Muscle of arm (tissue), 14 donors: ENCODE measurements around the gene IPO13. TPM values are rescaled to one million over a fixed set of nuclear protein-coding genes. Genes with fewer than 3 reads are reported as not detected.

Source experiments
- DNase-seq: peaks from one replicate; pipeline ENCODE4 v3.0.0-alpha.2; 2013
- long read RNA-seq, 11 donors: transcript quantifications; one replicate each; lab custom pipeline, GENCODE V29; 2026
- polyA plus RNA-seq, 12 donors: library from polyadenylated mRNA; unstranded; fragments of 120-200 nt; gene quantifications; one replicate each; pipeline ENCODE4 v1.2.1, GENCODE V29; 2013; ENCODE audit not compliant: insufficient read length in 12 of 12

Gene IPO13
- polyA plus RNA-seq: 10 to 100 TPM in 11 of 12 donors, not detected in 1; 18.8 to 54.5 (median 25.7) TPM
- long read RNA-seq, donor 1, partial matches to known transcripts: 5 of 9 reads
- long read RNA-seq, donor 1, other reads (novel, unspliced or antisense): 0 of 9 reads
- long read RNA-seq, donor 2, partial matches to known transcripts: 6 of 10 reads
- long read RNA-seq, donor 2, other reads (novel, unspliced or antisense): 0 of 10 reads
- long read RNA-seq, donor 3, partial matches to known transcripts: 0 of 2 reads
- long read RNA-seq, donor 3, other reads (novel, unspliced or antisense): 0 of 2 reads
- long read RNA-seq, donor 4, partial matches to known transcripts: 0 of 2 reads
- long read RNA-seq, donor 4, other reads (novel, unspliced or antisense): 0 of 2 reads
- long read RNA-seq, donor 5, partial matches to known transcripts: 5 of 7 reads
- long read RNA-seq, donor 5, other reads (novel, unspliced or antisense): 0 of 7 reads
- long read RNA-seq, donor 6, partial matches to known transcripts: 0 of 4 reads
- long read RNA-seq, donor 6, other reads (novel, unspliced or antisense): 0 of 4 reads
- long read RNA-seq, donor 7, partial matches to known transcripts: 0 of 2 reads
- long read RNA-seq, donor 7, other reads (novel, unspliced or antisense): 0 of 2 reads
- long read RNA-seq, donor 8, partial matches to known transcripts: 0 of 7 reads
- long read RNA-seq, donor 8, other reads (novel, unspliced or antisense): 0 of 7 reads
- long read RNA-seq, donor 9: 0 reads
- long read RNA-seq, donor 10, partial matches to known transcripts: 8 of 12 reads
- long read RNA-seq, donor 10, other reads (novel, unspliced or antisense): 0 of 12 reads
- long read RNA-seq, donor 11, partial matches to known transcripts: 0 of 1 reads
- long read RNA-seq, donor 11, other reads (novel, unspliced or antisense): 0 of 1 reads

GRCh38 chr1:43946236-43947060 lies at the start of gene IPO13:
TSS of gene IPO13 (plus strand) at chr1:43946950. CDS start at chr1:43947601, 651 bp downstream.
- peak; percentile 96 for DNase-seq

- no peak for DNase-seq
Observed at GRCh38 chr1:43898981-43899380, 47.8 kb upstream of the IPO13 start.

GRCh38 chr1:43900386-43900785 lies 46.4 kb upstream of the IPO13 start:
- no peak for DNase-seq

GRCh38 chr1:43901196-43901961 lies 45.4 kb upstream of the IPO13 start:
- DNase-seq: no peak

- DNase-seq: no peak
Observed at GRCh38 chr1:43902058-43902831, 44.5 kb upstream of the IPO13 start.

GRCh38 chr1:43904660-43905551 lies 41.8 kb upstream of the IPO13 start:
- no peak for DNase-seq

- no peak for DNase-seq
Observed at GRCh38 chr1:43908226-43908625, 38.5 kb upstream of the IPO13 start.

- no peak for DNase-seq
Observed at GRCh38 chr1:43908858-43909257, 37.9 kb upstream of the IPO13 start.

- no peak for DNase-seq
Observed at GRCh38 chr1:43910343-43910742, 36.4 kb upstream of the IPO13 start.

GRCh38 chr1:43912607-43913006 lies 34.1 kb upstream of the IPO13 start:
- DNase-seq: peak; percentile 14

- DNase-seq: no peak
Observed at GRCh38 chr1:43913051-43913501, 33.7 kb upstream of the IPO13 start.

- DNase-seq: no peak
Observed at GRCh38 chr1:43913666-43914360, 32.9 kb upstream of the IPO13 start.

- no peak for DNase-seq
Observed at GRCh38 chr1:43914576-43915525, 31.9 kb upstream of the IPO13 start.

- no peak for DNase-seq
Observed at GRCh38 chr1:43919906-43920305, 26.8 kb upstream of the IPO13 start.

- no peak for DNase-seq
Observed at GRCh38 chr1:43921022-43921421, 25.7 kb upstream of the IPO13 start.

GRCh38 chr1:43924516-43924915 lies 22.2 kb upstream of the IPO13 start:
- DNase-seq: no peak

GRCh38 chr1:43925846-43926245 lies 20.9 kb upstream of the IPO13 start:
- DNase-seq: no peak
